ENCODE results near the gene NANS.

NANS gene

DNA sequence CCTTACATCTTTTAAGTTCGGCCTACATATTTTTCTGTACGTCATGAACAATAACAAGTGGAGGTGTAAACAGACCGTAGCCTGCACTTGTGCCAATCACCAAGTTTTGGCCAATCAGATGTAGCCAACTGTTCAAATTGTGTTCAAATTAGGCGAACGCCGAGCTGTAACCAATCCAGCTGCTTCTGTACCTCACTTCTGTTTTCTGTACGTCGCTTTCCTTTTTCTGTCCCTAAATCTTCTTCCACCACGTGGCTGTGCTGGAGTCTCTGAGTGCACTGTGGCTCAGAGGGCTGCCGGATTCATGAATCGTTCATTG is 36.0 kb downstream of the NANS start:
- Histone ChIP-seq H3K36me3 (ENCODE audit: insufficient read depth, low read length) (no peaks in the 10 kb centered on the region), H3K9ac (ENCODE audit: low read depth, low read length) (no peak overlapping the region), H3K4me1 (ENCODE audit: insufficient read depth, low read length) (peaks cover 20% of the 10 kb centered on the region), H3K9me3 (ENCODE audit: control insufficient read depth, insufficient read depth, low read length) (no peaks in the 10 kb centered on the region)

GRCh38 chr9:98094316-98094715 is 37.8 kb downstream of the NANS start:
- Histone ChIP-seq H3K4me1 (ENCODE audit: insufficient read depth, low read length) (peaks cover 20% of the 10 kb centered on the region), H3K9me3 (ENCODE audit: control insufficient read depth, insufficient read depth, low read length) (no peaks in the 10 kb centered on the region), H3K36me3 (ENCODE audit: insufficient read depth, low read length) (peaks cover 4% of the 10 kb centered on the region; the same call in 1 of the 2 replicates), H3K9ac (ENCODE audit: low read depth, low read length) (no peak overlapping the region)

- no peak overlapping the region for H3K9ac ChIP-seq (ENCODE audit: low read depth, low read length)
- no peaks in the 10 kb centered on the region for H3K9me3 ChIP-seq (ENCODE audit: control insufficient read depth, insufficient read depth, low read length)
- peaks cover 4% of the 10 kb centered on the region; the same call in 1 of the 2 replicates for H3K36me3 ChIP-seq (ENCODE audit: insufficient read depth, low read length)
- peaks cover 16% of the 10 kb centered on the region for H3K4me1 ChIP-seq (ENCODE audit: insufficient read depth, low read length)
Measured at GRCh38 chr9:98094851-98095250, 38.3 kb downstream of the NANS start.

DNA sequence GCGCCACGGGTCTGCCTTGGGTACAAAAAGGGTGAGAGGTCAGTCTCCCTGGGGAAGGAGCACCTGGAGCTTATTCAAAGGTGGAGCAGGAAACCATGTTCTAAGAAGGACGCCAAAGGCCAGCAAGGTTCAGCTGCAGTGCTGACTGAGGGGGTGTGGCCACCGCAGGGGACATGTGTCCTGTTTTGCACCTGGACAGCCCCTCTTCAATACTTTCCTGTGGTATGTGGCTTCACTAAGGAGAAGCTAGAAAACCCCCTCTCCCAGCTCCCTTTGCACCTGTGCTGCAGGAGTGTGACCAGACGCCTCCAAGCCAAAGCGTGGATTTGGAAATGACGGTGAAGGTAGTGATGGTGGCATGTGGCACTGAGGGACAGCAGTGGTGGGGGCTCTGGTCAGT is 38.9 kb downstream of the NANS start:
- Histone ChIP-seq H3K9me3 (ENCODE audit: control insufficient read depth, insufficient read depth, low read length) (no peaks in the 10 kb centered on the region), H3K36me3 (ENCODE audit: insufficient read depth, low read length) (peaks cover 4% of the 10 kb centered on the region; the same call in 1 of the 2 replicates), H3K4me1 (ENCODE audit: insufficient read depth, low read length) (peaks cover 14% of the 10 kb centered on the region), H3K9ac (ENCODE audit: low read depth, low read length) (no peak overlapping the region)

GRCh38 chr9:98096091-98096490 is 39.6 kb downstream of the NANS start:
- peaks cover 4% of the 10 kb centered on the region; the same call in 1 of the 2 replicates for H3K36me3 ChIP-seq (ENCODE audit: insufficient read depth, low read length)
- no peak overlapping the region for H3K9ac ChIP-seq (ENCODE audit: low read depth, low read length)
- no peaks in the 10 kb centered on the region for H3K9me3 ChIP-seq (ENCODE audit: control insufficient read depth, insufficient read depth, low read length)
- H3K4me1 ChIP-seq (ENCODE audit: insufficient read depth, low read length) = peaks cover 12% of the 10 kb centered on the region

- no peak overlapping the region for H3K9ac ChIP-seq (ENCODE audit: low read depth, low read length)
- H3K36me3 ChIP-seq (ENCODE audit: insufficient read depth, low read length) = peaks cover 4% of the 10 kb centered on the region; the same call in 1 of the 2 replicates
- H3K4me1 ChIP-seq (ENCODE audit: insufficient read depth, low read length) = peaks cover 7% of the 10 kb centered on the region; the same call in 1 of the 2 replicates
- no peaks in the 10 kb centered on the region for H3K9me3 ChIP-seq (ENCODE audit: control insufficient read depth, insufficient read depth, low read length)
Measured at GRCh38 chr9:98097836-98098235, 41.3 kb downstream of the NANS start.

DNA sequence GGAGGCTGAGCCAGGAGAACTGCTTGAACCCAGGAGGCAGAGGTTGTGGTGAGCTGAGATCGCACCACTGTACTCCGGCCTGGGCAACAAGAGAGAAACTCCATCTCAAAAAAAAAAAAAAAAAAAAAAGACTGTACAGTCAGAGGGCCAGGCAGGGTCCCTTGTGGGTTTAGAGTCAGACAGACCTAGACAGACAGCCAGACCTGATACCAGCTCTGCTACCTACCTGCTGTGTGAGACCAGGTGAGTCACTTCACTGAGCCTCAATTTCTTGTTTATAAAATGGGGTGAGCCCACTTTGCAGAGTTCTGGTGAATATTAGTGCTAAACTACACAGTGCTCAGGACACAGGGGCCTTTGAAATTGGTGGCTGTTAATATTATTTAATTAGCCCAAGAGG is 42.8 kb downstream of the NANS start:
- Histone ChIP-seq H3K4me1 (ENCODE audit: insufficient read depth, low read length) (peaks cover 7% of the 10 kb centered on the region; the same call in 1 of the 2 replicates), H3K9me3 (ENCODE audit: control insufficient read depth, insufficient read depth, low read length) (no peaks in the 10 kb centered on the region), H3K36me3 (ENCODE audit: insufficient read depth, low read length) (peaks cover 4% of the 10 kb centered on the region; the same call in 1 of the 2 replicates), H3K9ac (ENCODE audit: low read depth, low read length) (no peak overlapping the region)

GRCh38 chr9:98099898-98100297 is 43.4 kb downstream of the NANS start:
- Histone ChIP-seq H3K9ac (ENCODE audit: low read depth, low read length) (no peak overlapping the region), H3K4me1 (ENCODE audit: insufficient read depth, low read length) (peaks cover 7% of the 10 kb centered on the region; the same call in 1 of the 2 replicates), H3K9me3 (ENCODE audit: control insufficient read depth, insufficient read depth, low read length) (no peaks in the 10 kb centered on the region), H3K36me3 (ENCODE audit: insufficient read depth, low read length) (peaks cover 4% of the 10 kb centered on the region; the same call in 1 of the 2 replicates)

GRCh38 chr9:98100456-98100855 is 43.9 kb downstream of the NANS start:
- peaks cover 7% of the 10 kb centered on the region; the same call in 1 of the 2 replicates for H3K4me1 ChIP-seq (ENCODE audit: insufficient read depth, low read length)
- no peak overlapping the region for H3K9ac ChIP-seq (ENCODE audit: low read depth, low read length)
- H3K36me3 ChIP-seq (ENCODE audit: insufficient read depth, low read length) = peaks cover 4% of the 10 kb centered on the region; the same call in 1 of the 2 replicates
- no peaks in the 10 kb centered on the region for H3K9me3 ChIP-seq (ENCODE audit: control insufficient read depth, insufficient read depth, low read length)

- Histone ChIP-seq H3K9me3 (ENCODE audit: control insufficient read depth, insufficient read depth, low read length) (no peaks in the 10 kb centered on the region), H3K9ac (ENCODE audit: low read depth, low read length) (no peak overlapping the region), H3K36me3 (ENCODE audit: insufficient read depth, low read length) (peaks cover 4% of the 10 kb centered on the region; the same call in 1 of the 2 replicates), H3K4me1 (ENCODE audit: insufficient read depth, low read length) (peaks cover 7% of the 10 kb centered on the region; the same call in 1 of the 2 replicates)
Measured at GRCh38 chr9:98101416-98101815, 44.9 kb downstream of the NANS start.

DNA sequence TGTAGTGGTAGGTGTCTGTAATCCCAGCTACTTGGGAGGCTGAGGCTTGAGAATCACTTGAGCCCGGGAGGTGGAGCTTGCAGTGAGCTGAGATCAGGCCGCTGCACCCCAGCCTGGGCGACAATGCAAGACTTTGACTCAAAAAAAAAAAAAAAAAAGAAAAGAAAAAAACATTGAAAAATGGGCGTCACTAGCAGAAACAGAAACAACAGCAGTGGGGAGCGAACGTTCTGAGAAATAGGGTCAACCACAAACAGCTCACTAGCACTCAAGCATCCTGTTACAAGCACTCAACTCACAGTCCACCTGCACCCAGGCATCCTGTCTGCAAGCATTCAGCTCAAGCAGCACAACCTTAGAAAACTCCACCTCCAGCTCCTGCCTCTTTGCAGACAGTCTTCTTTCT is 45.3 kb downstream of the NANS start:
- H3K9ac ChIP-seq (ENCODE audit: low read depth, low read length) = no peak overlapping the region

GRCh38 chr9:98104445-98104881 is 47.9 kb downstream of the NANS start:
- peaks cover 14% of the 10 kb centered on the region for H3K4me1 ChIP-seq (ENCODE audit: insufficient read depth, low read length)
- no peak overlapping the region for H3K9ac ChIP-seq (ENCODE audit: low read depth, low read length)
- no peaks in the 10 kb centered on the region for H3K9me3 ChIP-seq (ENCODE audit: control insufficient read depth, insufficient read depth, low read length)
- no peaks in the 10 kb centered on the region; the same call in 1 of the 2 replicates for H3K36me3 ChIP-seq (ENCODE audit: insufficient read depth, low read length)

More for the DNA sequence above, 45.3 kb downstream of the NANS start:
- Histone ChIP-seq H3K4me1 (ENCODE audit: insufficient read depth, low read length) (peaks cover 7% of the 10 kb centered on the region; the same call in 1 of the 2 replicates), H3K36me3 (ENCODE audit: insufficient read depth, low read length) (peaks cover 4% of the 10 kb centered on the region; the same call in 1 of the 2 replicates), H3K9me3 (ENCODE audit: control insufficient read depth, insufficient read depth, low read length) (no peaks in the 10 kb centered on the region)

DNA sequence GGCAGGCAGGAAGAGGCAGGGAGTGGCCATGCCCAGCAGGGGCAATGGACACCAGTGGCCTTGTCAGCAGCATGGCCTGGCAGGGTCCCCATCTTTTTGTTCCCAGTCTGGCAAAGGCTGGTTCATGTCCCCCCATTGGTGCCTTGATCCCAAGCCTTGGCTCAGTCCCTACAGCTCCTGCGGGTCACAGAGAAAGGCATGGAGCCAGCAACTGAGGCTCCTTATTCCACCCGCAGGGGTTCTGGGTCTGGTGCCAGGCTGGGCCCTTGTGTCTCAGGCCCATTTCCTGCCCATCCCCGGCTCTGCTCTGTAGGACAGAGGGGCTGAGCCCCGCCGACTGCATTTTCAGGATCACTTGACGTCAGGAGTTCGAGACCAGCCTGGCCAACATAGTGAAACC is 48.5 kb downstream of the NANS start:
- H3K4me1 ChIP-seq (ENCODE audit: insufficient read depth, low read length) = peaks cover 20% of the 10 kb centered on the region

DNA sequence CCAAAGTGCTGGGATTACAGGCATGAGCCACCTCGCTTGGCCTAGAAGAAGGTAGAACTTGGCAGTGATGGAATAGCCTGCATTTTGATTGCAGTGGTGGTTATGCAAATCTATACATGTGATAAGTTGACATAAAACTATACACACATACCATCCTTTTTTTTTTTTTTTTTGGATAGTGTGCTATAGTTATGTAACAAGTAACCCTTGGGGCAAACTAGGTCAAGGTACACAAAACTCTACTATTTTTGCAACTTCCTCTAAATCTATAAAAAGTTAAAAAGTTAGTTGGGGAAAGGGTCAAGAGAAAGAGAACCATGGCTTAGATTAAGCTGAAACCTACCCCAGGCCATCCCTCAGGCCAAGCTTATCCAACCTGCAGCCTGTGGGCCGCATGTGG is 51.4 kb downstream of the NANS start:
- no peaks in the 10 kb centered on the region for H3K36me3 ChIP-seq (ENCODE audit: insufficient read depth, low read length)
- H3K9me3 ChIP-seq (ENCODE audit: control insufficient read depth, insufficient read depth, low read length) = no peaks in the 10 kb centered on the region
- H3K9ac ChIP-seq (ENCODE audit: low read depth, low read length) = no peak overlapping the region
- H3K4me1 ChIP-seq (ENCODE audit: insufficient read depth, low read length) = peaks cover 15% of the 10 kb centered on the region

More for the DNA sequence above, 48.5 kb downstream of the NANS start:
- Histone ChIP-seq H3K36me3 (ENCODE audit: insufficient read depth, low read length) (no peaks in the 10 kb centered on the region), H3K9me3 (ENCODE audit: control insufficient read depth, insufficient read depth, low read length) (no peaks in the 10 kb centered on the region), H3K9ac (ENCODE audit: low read depth, low read length) (no peak overlapping the region)

DNA sequence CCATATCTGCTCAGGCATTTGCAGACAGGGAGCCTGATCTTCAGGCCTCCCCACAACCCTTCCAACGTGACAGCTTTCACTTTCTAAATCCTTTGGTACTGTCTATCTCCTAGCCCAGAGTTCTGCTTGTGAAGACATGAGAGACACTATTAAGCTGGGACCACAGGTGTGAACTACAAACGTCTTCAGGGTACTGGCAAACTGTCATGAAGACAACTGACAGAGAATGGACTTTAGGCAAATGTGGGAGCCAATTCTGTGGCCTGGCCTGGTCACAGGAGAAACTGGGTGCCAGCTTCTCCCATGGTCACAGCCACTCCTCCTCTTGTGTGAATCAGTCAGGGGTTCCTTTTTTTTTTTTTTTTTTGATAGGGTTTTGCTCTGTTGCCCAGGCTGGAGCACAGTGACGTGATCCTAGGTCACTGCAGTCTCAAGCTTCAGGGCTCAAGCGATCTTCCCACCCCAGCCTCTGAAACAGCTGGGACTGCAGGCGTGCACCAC is 52.0 kb downstream of the NANS start:
- H3K9me3 ChIP-seq (ENCODE audit: control insufficient read depth, insufficient read depth, low read length) = no peaks in the 10 kb centered on the region
- peaks cover 15% of the 10 kb centered on the region for H3K4me1 ChIP-seq (ENCODE audit: insufficient read depth, low read length)
- H3K36me3 ChIP-seq (ENCODE audit: insufficient read depth, low read length) = no peaks in the 10 kb centered on the region
- H3K9ac ChIP-seq (ENCODE audit: low read depth, low read length) = no peak overlapping the region
